ENCODE data around the gene ZBTB26. TPM values are rescaled to one million over a fixed set of nuclear protein-coding genes. Genes with fewer than 3 reads are reported as not detected.

ZBTB26 gene
- total RNA-seq, 1 donor from 2014 or later = 6.5 TPM

DNA sequence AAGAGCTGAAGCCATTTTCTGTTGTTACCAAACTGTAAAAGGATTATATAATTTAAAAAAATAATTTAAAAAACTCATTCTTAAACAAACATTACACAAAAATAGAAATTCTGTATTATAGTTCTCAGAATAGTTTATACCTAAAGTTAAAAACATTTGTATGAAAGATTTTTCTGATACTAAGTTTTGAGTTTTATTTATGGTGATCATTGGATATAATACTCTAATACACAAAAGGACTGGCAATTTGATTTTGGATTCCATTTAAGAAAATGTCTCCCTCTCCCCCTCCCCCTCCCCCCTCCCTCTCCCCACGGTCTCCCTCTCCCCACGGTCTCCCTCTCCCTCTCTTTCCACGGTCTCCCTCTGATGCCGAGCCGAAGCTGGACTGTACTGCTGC lies 65.2 kb downstream of the ZBTB26 start:
- Histone ChIP-seq H4K20me1 (ENCODE audit: insufficient read depth, low read length) (no peaks in the 10 kb centered on the region), H3K36me3 (ENCODE audit: insufficient read depth, low read length) (peaks cover 12% of the 10 kb centered on the region), H2AFZ (ENCODE audit: low read depth, low read length) (no peak overlapping the region), H3K9me3 (ENCODE audit: insufficient read depth, low read depth, low read length) (no peaks in the 10 kb centered on the region), H3K27me3 (ENCODE audit: insufficient read depth, low read length) (no peaks in the 10 kb centered on the region), H3K4me2 (ENCODE audit: low read length) (no peak overlapping the region), H3K4me1 (ENCODE audit: insufficient read depth, low read length) (no peaks in the 10 kb centered on the region), H3K27ac (ENCODE audit: low read depth, low read length) (no peak overlapping the region), H3K79me2 (ENCODE audit: insufficient read depth, low read length) (peaks cover 10% of the 10 kb centered on the region), H3K4me3 (ENCODE audit: insufficient read depth, low read depth, low read length) (no peak overlapping the region), H3K9ac (ENCODE audit: low read length) (no peak overlapping the region)
- no peak overlapping the region for H3K4me3 Mint-ChIP-seq (ENCODE audit: unreplicated experiment)
- H3K27ac Mint-ChIP-seq (ENCODE audit: unreplicated experiment) = no peak overlapping the region
- no peak for TF ChIP-seq EZH2 (IDR thresholded peaks at IDR 0.05; ENCODE audit: insufficient read depth, low read length)
- H3K4me1 Mint-ChIP-seq (ENCODE audit: low read depth, unreplicated experiment) = no peaks in the 10 kb centered on the region
- FAIRE-seq (no peak), DNase-seq (ENCODE audit: low read depth) (no peak)
- no peaks in the 10 kb centered on the region for H3K9me3 Mint-ChIP-seq (ENCODE audit: unreplicated experiment)
- no peaks in the 10 kb centered on the region for H3K36me3 Mint-ChIP-seq (ENCODE audit: low read depth, unreplicated experiment)
- no peaks in the 10 kb centered on the region for H3K27me3 Mint-ChIP-seq (ENCODE audit: low read depth, unreplicated experiment)

Other genes with a start within 250 kb of the ZBTB26 start
- gene OR1L4, start 207.5 kb downstream of the ZBTB26 start, total RNA-seq = not detected in 2 replicates
- not detected in 2 replicates for gene OR1L6, start 189.2 kb downstream of the ZBTB26 start, total RNA-seq
- not detected in 2 replicates for gene OR5C1, start 142.6 kb downstream of the ZBTB26 start, total RNA-seq
- not detected in 2 replicates for gene OR1K1, start 131.4 kb downstream of the ZBTB26 start, total RNA-seq
- gene PDCL, start 102.9 kb downstream of the ZBTB26 start, total RNA-seq = 21.5 and 23.9 TPM in 2 replicates
- 68.2 and 69.0 TPM in 2 replicates for gene RC3H2, start 26.2 kb downstream of the ZBTB26 start, total RNA-seq
- gene ZBTB6, start 18.2 kb downstream of the ZBTB26 start, total RNA-seq = 7.4 and 8.5 TPM in 2 replicates
- 44.7 and 48.3 TPM in 2 replicates for gene RABGAP1, start 9.5 kb upstream of the ZBTB26 start, total RNA-seq
- 0.67 and 1.6 TPM in 2 replicates for gene GPR21, start 102.2 kb upstream of the ZBTB26 start, total RNA-seq

All from astrocyte (in vitro differentiated cells and primary cell).